TTC549 (cell line): ENCODE data around the gene PCDH9.

Experiments used
- FAIRE-seq: peaks from 2 replicates; lab custom pipeline; 2012; peaks lifted over from hg19 to GRCh38; lab: Jason Lieb, UNC

Gene PCDH9

DNA sequence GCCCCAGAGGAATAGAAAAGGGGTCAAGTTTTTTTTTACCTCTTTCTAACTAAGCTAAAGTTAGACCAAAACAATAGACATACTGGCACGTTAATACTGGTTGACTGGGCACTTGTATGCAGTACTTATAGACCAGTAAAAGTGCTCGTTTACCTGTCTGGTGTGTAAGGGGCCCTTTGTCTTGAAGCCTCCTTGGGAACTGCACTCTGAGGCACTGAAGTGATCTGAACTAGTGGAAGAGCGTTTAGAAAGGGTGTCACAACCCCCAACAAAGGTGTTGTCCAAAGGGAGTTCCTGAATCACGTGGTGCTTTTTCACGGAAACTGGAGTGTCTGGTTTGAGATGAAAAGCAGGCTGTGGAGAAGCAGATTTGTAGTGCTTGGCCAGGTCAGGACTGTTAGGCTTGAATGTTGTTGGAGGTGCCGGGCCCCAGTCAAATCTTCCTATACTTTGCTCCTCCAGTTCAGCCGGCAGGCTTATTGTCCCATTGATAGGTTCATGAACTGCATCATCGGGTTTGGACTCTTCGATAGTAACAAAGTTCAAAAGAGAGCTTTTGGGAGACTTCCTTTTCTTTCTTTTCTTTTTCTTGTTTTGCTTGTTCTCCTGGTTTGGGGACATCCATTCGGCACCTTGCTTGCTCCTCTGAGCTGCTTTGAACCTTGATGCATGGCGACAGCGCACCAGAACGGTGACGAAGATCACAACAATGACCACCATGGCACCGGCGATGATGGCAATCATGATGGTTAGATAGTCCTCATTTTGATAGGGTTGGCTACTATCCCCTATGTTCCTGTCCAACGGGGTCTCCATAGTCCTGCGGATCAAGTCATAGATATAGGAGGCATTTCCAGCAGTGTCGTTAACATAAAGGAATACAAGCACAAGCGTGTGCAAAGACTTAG is 4.6 kb downstream of the PCDH9 start:
- FAIRE-seq = no peak

DNA sequence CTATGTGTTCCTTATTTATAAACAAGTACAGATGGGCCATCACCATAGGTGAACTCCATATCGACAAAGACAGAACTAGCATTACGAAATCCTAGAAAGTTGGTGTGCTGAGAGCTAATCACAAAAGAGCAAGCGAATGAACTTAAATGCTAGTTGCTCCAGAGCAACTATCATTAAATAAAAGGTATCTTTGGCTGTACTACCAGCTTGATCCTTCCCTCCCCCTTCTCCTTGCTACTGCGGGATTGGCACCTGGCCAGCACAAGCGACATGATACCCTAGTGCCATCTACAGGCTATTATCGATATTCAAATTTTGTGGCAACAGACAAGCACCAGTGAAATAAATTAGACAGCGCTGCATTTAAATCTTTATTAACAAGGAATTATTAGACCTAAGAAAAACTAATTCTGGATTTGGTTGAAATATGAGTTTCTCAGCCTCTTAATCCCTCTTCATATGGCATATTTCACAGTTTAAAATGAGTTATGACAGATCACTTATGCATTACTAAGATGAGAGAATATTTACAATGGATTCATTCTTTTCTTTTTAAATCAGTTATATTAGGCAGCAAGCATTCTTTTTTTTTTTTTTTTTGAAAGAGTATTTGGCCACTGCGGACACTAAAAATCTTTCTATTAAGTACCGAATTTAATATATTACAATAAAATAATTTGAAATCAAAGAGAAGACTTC is 5.8 kb downstream of the PCDH9 start:
- FAIRE-seq = peak; percentile 68

GRCh38 chr13:67223742-67224141 is 6.4 kb downstream of the PCDH9 start:
- no peak for FAIRE-seq

GRCh38 chr13:67223024-67223423 is 7.1 kb downstream of the PCDH9 start:
- no peak for FAIRE-seq

GRCh38 chr13:67221630-67222226 is 8.4 kb downstream of the PCDH9 start:
- no peak for FAIRE-seq

- no peak for FAIRE-seq
These were observed 11.0 kb downstream of the PCDH9 start for GRCh38 chr13:67219113-67219512.

DNA sequence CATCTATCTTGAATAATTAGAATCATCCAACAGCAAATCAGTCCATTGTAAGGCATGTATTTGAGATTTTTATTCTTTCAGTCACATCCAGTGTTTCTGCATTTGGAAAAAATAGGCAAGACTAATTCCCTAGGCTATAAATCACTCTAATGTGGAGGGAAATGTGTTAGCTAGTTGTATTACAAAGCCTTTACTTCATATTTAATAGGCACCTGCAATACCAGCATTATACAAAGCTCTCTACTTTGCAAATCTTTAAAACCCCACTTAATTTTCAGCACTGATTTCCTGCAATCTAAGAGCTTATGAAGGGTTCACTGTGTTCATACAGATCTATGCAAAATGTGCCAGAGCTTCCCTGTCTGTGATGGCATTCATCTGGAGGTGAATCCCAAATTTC is 12.3 kb downstream of the PCDH9 start:
- FAIRE-seq = no peak

GRCh38 chr13:67216864-67217263 is 13.3 kb downstream of the PCDH9 start:
- FAIRE-seq = no peak

- FAIRE-seq = no peak
These were observed 19.9 kb downstream of the PCDH9 start for GRCh38 chr13:67210208-67210607.

DNA sequence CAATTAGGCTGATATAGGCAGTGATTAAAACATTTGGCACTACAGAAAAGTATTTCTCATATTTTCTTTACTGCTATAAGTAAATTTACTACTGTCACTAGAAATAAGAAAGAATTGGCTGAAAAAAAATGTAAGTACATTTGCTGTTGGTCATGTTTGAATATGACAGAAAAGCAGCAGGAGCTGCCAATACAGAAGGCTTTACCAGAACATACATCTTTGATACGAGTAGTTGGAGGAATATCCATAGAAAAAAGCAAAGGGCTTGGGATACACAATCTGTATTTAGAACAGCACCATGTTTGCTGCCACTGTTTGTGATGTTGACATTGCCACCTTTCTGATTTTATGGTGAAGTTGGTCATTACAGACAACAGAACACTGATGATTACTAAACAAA is 21.6 kb downstream of the PCDH9 start:
- FAIRE-seq = no peak

GRCh38 chr13:67204764-67205163 is 25.4 kb downstream of the PCDH9 start:
- no peak for FAIRE-seq

DNA sequence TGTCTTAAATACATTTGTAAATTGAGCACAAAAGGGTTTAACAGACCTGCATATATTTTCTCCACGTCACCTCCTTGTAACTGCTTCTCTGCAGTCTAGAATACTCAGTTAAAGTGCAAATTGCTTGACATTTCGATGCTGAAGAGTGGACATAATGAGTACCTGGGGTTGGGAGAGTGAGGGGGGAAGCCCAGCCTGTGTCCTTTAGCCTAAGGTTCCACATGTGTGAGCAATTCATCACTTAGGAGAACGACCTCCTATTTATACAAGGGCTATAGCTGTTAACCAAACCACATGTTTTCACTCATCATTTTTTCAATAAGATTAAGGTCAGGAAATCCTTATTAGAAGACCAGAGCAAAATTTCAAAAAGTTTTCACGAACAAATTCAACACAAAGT is 29.5 kb downstream of the PCDH9 start:
- FAIRE-seq = no peak

DNA sequence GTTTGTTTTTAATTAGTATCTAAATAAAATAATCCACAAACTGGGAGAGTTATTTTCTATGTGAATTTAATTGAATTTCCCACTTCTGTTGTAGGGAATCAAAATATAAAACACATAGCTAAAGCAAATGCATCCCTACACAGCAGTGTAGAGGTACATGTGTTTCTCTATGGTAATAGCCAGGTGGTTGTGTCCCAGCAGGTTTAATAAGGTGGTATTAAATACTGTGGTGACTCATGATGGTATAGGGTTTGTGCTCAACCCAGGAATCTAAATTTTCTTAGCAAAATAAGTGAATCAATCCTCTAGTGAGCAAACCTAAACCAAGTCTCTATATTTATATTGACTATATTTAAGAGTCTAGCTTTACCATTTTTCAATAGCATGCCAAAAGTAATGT is 30.0 kb downstream of the PCDH9 start:
- no peak for FAIRE-seq

GRCh38 chr13:67197704-67198103 is 32.4 kb downstream of the PCDH9 start:
- FAIRE-seq = peak; percentile 59

GRCh38 chr13:67193979-67194378 is 36.2 kb downstream of the PCDH9 start:
- no peak for FAIRE-seq

- no peak for FAIRE-seq
These were observed 37.4 kb downstream of the PCDH9 start for GRCh38 chr13:67192751-67193150.

DNA sequence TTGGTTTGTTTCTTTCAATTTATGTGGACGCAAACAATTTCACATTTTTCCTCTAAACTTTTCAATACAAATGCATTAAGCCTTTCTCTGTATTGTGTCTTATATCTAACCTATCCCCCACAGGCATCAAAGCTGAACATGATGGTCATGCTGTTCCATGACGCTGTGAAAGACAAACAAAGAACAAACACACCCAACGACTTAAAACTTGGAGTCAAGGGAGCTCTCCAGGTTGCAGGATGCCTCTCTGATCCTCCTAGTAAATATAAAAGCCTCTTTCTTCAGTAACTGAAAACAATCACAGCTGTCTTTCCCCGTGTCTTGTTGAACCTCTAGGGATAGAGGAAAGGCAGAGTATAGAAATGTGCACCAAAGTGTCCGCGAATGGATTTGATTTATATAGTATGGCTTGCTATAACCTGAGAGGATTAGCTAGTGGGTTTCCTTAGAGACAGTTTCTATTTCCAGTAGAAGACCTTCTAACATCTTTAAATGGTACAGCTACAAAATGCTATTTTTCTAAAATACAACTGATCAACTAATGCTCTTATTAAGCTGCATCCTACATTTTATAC is 43.1 kb downstream of the PCDH9 start:
- no peak for FAIRE-seq

- no peak for FAIRE-seq
These were observed 45.9 kb downstream of the PCDH9 start for GRCh38 chr13:67184247-67184646.

- FAIRE-seq = no peak
These were observed 47.0 kb downstream of the PCDH9 start for GRCh38 chr13:67183151-67183550.

GRCh38 chr13:67175836-67176459 is 54.2 kb downstream of the PCDH9 start:
- no peak for FAIRE-seq

DNA sequence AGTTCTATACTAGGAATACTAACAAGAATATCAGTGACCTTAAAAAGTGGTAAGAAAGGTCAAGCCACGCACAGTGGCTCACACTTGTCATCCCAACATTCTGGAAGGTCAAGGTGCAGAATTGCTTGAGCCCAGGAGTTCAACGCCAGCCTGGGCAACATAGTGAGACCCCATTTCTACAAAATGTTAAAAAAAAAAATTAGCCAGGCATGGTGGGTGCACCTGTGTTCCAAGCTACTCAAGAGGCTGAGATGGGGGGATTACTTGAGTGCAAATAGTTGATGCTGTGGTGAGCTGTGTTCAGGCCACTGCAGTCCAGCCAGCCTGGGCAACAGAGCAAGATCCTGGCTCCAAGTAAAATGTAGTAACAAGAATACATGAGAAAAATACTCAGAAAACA is 61.8 kb downstream of the PCDH9 start:
- FAIRE-seq = no peak

DNA sequence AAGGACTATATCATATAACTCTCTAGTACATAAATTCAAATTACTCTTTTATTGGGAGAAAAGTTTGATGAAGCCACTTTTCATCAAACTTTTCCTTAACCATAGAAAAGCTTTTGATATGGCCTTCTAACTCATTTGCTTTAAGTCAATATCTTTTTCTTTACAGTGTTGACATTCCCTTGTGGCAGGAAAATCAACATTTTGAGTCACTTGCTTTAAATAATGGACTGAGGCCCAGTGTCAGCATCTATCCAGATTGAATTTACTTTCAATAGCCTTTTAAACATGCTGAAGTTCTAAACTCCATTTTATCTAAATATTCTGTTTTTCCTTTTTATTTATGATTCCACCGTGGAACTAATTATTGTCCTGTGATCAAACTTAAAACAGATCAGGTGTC is 62.7 kb downstream of the PCDH9 start:
- no peak for FAIRE-seq
